22Rv1 (cell line): ENCODE data around the gene LYPD5.

Experiments
- ZFX ChIP-seq: fragments of 450-650 bp; IDR thresholded peaks from 2 replicates; pipeline ENCODE4 v1.6.1; 2017; ENCODE audit warnings: antibody characterized with exemption, borderline replicate concordance
- TF ChIP-seq, protein P1 (sequence below): fragments of 450-650 bp; IDR thresholded peaks from 2 replicates; pipeline ENCODE4 v1.5.1; 2017; ENCODE audit warnings: mild to moderate bottlenecking

DNA sequence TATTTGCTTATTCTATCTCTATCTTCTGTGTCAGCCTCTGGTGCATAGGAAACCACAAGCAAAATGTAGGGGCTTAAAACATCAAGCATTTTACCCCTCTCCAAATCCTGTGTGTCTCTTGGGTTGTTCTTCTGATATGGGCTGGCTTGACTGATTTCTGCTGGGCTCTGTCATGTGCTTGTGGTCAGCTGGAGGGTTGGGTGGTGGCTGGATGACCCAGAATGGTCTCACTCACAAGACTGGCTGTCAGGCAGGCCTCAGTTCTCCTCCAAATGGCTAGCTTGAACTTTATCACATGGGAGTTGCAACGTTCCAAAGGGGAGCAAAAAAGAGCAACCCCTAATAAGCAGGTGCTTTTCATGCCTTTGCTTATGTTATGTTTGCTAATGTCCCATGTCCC lies 9.6 kb upstream of the LYPD5 start:
- TF ChIP-seq, protein P1, sequence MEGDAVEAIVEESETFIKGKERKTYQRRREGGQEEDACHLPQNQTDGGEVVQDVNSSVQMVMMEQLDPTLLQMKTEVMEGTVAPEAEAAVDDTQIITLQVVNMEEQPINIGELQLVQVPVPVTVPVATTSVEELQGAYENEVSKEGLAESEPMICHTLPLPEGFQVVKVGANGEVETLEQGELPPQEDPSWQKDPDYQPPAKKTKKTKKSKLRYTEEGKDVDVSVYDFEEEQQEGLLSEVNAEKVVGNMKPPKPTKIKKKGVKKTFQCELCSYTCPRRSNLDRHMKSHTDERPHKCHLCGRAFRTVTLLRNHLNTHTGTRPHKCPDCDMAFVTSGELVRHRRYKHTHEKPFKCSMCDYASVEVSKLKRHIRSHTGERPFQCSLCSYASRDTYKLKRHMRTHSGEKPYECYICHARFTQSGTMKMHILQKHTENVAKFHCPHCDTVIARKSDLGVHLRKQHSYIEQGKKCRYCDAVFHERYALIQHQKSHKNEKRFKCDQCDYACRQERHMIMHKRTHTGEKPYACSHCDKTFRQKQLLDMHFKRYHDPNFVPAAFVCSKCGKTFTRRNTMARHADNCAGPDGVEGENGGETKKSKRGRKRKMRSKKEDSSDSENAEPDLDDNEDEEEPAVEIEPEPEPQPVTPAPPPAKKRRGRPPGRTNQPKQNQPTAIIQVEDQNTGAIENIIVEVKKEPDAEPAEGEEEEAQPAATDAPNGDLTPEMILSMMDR = no peak
- TF ChIP-seq ZFX = no peak
